ENCODE measurements around the gene AK5.

The AK5 gene

GRCh38 chr1:77263708-77264107 lies 18.1 kb upstream of the AK5 start:
- no peak overlapping the region for H2AFZ ChIP-seq (ENCODE audit: low read length)
- H3K4me1 ChIP-seq (ENCODE audit: low read length), result no peaks in the 10 kb centered on the region
- H4K20me1 ChIP-seq (ENCODE audit: insufficient read depth, low read length), result no peaks in the 10 kb centered on the region
- H3K9me3 ChIP-seq (replicated peaks; ENCODE audit: insufficient read depth, low read length), result no peaks in the 10 kb centered on the region
- no peak for TF ChIP-seq CTCF (IDR thresholded peaks at IDR 0.05; ENCODE audit: low read length)
- no peak for TF ChIP-seq EZH2 (optimal IDR thresholded peaks at IDR 0.05; ENCODE audit: low read depth, low read length)
- no peak for TF ChIP-seq EZH2phosphoT487 (IDR thresholded peaks at IDR 0.05; ENCODE audit: low read length)
- H3K4me3 ChIP-seq (ENCODE audit: low read length), result no peak overlapping the region
- DNase-seq, result no peak
- H3K9ac ChIP-seq (ENCODE audit: low read length), result no peak overlapping the region
- no peak overlapping the region for H3K27ac ChIP-seq (ENCODE audit: low read length)
- no peaks in the 10 kb centered on the region for H3K9me2 ChIP-seq (replicated peaks; ENCODE audit: insufficient read depth, low read length)
- H3K36me3 ChIP-seq (replicated peaks; ENCODE audit: insufficient read depth, low read length), result no peaks in the 10 kb centered on the region
- no peaks in the 10 kb centered on the region for H3K27me3 ChIP-seq (replicated peaks; ENCODE audit: insufficient read depth, low read length)
- no peaks in the 10 kb centered on the region for H3K79me2 ChIP-seq (ENCODE audit: low read length)
- H3F3A ChIP-seq (ENCODE audit: insufficient read depth, low read length), result no peaks in the 10 kb centered on the region
- H3K4me2 ChIP-seq (ENCODE audit: low read depth, low read length), result no peak overlapping the region

GRCh38 chr1:77265180-77265579 lies 16.6 kb upstream of the AK5 start:
- H3K79me2 ChIP-seq (ENCODE audit: low read length), result no peaks in the 10 kb centered on the region
- H3F3A ChIP-seq (ENCODE audit: insufficient read depth, low read length), result no peaks in the 10 kb centered on the region
- no peaks in the 10 kb centered on the region for H3K27me3 ChIP-seq (replicated peaks; ENCODE audit: insufficient read depth, low read length)
- H3K9me3 ChIP-seq (replicated peaks; ENCODE audit: insufficient read depth, low read length), result no peaks in the 10 kb centered on the region
- TF ChIP-seq EZH2phosphoT487 (IDR thresholded peaks at IDR 0.05; ENCODE audit: low read length) (no peak), EZH2 (optimal IDR thresholded peaks at IDR 0.05; ENCODE audit: low read depth, low read length) (no peak), CTCF (IDR thresholded peaks at IDR 0.05; ENCODE audit: low read length) (no peak)
- H3K9me2 ChIP-seq (replicated peaks; ENCODE audit: insufficient read depth, low read length), result no peaks in the 10 kb centered on the region
- H3K4me3 ChIP-seq (ENCODE audit: low read length), result no peak overlapping the region
- no peaks in the 10 kb centered on the region for H3K36me3 ChIP-seq (replicated peaks; ENCODE audit: insufficient read depth, low read length)
- DNase-seq, result no peak
- no peaks in the 10 kb centered on the region for H4K20me1 ChIP-seq (ENCODE audit: insufficient read depth, low read length)
- no peak overlapping the region for H2AFZ ChIP-seq (ENCODE audit: low read length)
- H3K4me2 ChIP-seq (ENCODE audit: low read depth, low read length), result no peak overlapping the region
- H3K27ac ChIP-seq (ENCODE audit: low read length), result no peak overlapping the region
- H3K9ac ChIP-seq (ENCODE audit: low read length), result no peak overlapping the region
- H3K4me1 ChIP-seq (ENCODE audit: low read length), result no peaks in the 10 kb centered on the region

GRCh38 chr1:77267035-77267434 lies 14.8 kb upstream of the AK5 start:
- TF ChIP-seq CTCF (IDR thresholded peaks at IDR 0.05; ENCODE audit: low read length) (no peak), EZH2phosphoT487 (IDR thresholded peaks at IDR 0.05; ENCODE audit: low read length) (no peak), EZH2 (optimal IDR thresholded peaks at IDR 0.05; ENCODE audit: low read depth, low read length) (no peak)
- H2AFZ ChIP-seq (ENCODE audit: low read length), result no peak overlapping the region
- no peak overlapping the region for H3K4me3 ChIP-seq (ENCODE audit: low read length)
- H3K9me2 ChIP-seq (replicated peaks; ENCODE audit: insufficient read depth, low read length), result no peaks in the 10 kb centered on the region
- no peaks in the 10 kb centered on the region for H4K20me1 ChIP-seq (ENCODE audit: insufficient read depth, low read length)
- no peak for DNase-seq
- no peaks in the 10 kb centered on the region for H3K9me3 ChIP-seq (replicated peaks; ENCODE audit: insufficient read depth, low read length)
- H3K4me1 ChIP-seq (ENCODE audit: low read length), result no peaks in the 10 kb centered on the region
- H3F3A ChIP-seq (ENCODE audit: insufficient read depth, low read length), result no peaks in the 10 kb centered on the region
- no peaks in the 10 kb centered on the region for H3K79me2 ChIP-seq (ENCODE audit: low read length)
- no peaks in the 10 kb centered on the region for H3K27me3 ChIP-seq (replicated peaks; ENCODE audit: insufficient read depth, low read length)
- H3K4me2 ChIP-seq (ENCODE audit: low read depth, low read length), result no peak overlapping the region
- H3K27ac ChIP-seq (ENCODE audit: low read length), result no peak overlapping the region
- H3K9ac ChIP-seq (ENCODE audit: low read length), result no peak overlapping the region
- H3K36me3 ChIP-seq (replicated peaks; ENCODE audit: insufficient read depth, low read length), result no peaks in the 10 kb centered on the region

Measured in MM.1S (cell line).